ENCODE data around the gene GALNT6.

- TF ChIP-seq CTCF (IDR thresholded peaks at IDR 0.05) (no peak), POLR2A (IDR thresholded peaks at IDR 0.05) (no peak)
Observed at GRCh38 chr12:51362747-51363342, 28.4 kb downstream of the GALNT6 start.

Data from stomach (tissue), 4 donors.